Fibroblast of lung (primary cell): ENCODE data around the gene ZDHHC9. TPM values are rescaled to one million over a fixed set of nuclear protein-coding genes. Genes with fewer than 3 reads are reported as not detected.

ENCODE experiments used
- DNase-seq, 2 donors: peaks; one replicate each; pipeline versions ENCODE4 v3.0.0 to v3.0.0-alpha.2; 2010; ENCODE audit warnings: low read depth in 2 of 2
- H2AFZ ChIP-seq: 2 replicates; pipeline ENCODE4 v1.5.1; 2012; ENCODE audit warnings: low read length, control low read depth, inconsistent platforms
- H3K27ac ChIP-seq: 2 replicates; pipeline ENCODE4 v1.5.1; 2011; ENCODE audit warnings: low read length, control low read depth; ENCODE audit not compliant: insufficient read depth
- H3K27me3 ChIP-seq: 2 replicates; pipeline ENCODE4 v1.5.1; 2011; ENCODE audit warnings: mild to moderate bottlenecking, low read length; ENCODE audit not compliant: control insufficient read depth, insufficient read depth
- H3K36me3 ChIP-seq: 2 replicates; pipeline ENCODE4 v1.5.1; 2011; ENCODE audit warnings: low read length; ENCODE audit not compliant: control insufficient read depth, insufficient read depth
- H3K4me1 ChIP-seq: 2 replicates; pipeline ENCODE4 v1.5.1; 2011; ENCODE audit warnings: low read length; ENCODE audit not compliant: control insufficient read depth, insufficient read depth; ENCODE audit errors: extremely low read depth
- H3K4me2 ChIP-seq: 2 replicates; pipeline ENCODE4 v1.5.1; 2011; ENCODE audit warnings: low read length, control low read depth; ENCODE audit not compliant: insufficient read depth; ENCODE audit errors: extremely low read depth
- H3K4me3 ChIP-seq, 4 experiments: fragments of 200-600 bp in 1 of 4; sonication (generic) in 1 of 4; replicated peaks in 1 of 4; 2 replicates each; pipeline ENCODE4 v1.5.1; 2011 to 2016; ENCODE audit warnings: low read length in 4 of 4, low read depth in 3 of 4, mild to moderate bottlenecking in 3 of 4, control low read depth in 2 of 4, inconsistent platforms in 1 of 4, mixed read lengths in 1 of 4; ENCODE audit not compliant: insufficient read depth in 1 of 4; ENCODE audit errors: control extremely low read depth in 1 of 4
- H3K79me2 ChIP-seq: 2 replicates; pipeline ENCODE4 v1.5.1; 2012; ENCODE audit warnings: mild to moderate bottlenecking, low read length, inconsistent platforms; ENCODE audit not compliant: control insufficient read depth, insufficient read depth
- H3K9ac ChIP-seq: 2 replicates; pipeline ENCODE4 v1.5.1; 2011; ENCODE audit warnings: mild to moderate bottlenecking, low read length, control low read depth; ENCODE audit not compliant: insufficient read depth
- H3K9me3 ChIP-seq: 2 replicates; pipeline ENCODE4 v1.5.1; 2012; ENCODE audit warnings: low read depth, low read length; ENCODE audit not compliant: control insufficient read depth, insufficient read depth
- H4K20me1 ChIP-seq: 2 replicates; pipeline ENCODE4 v1.5.1; 2011; ENCODE audit warnings: low read length; ENCODE audit not compliant: control insufficient read depth, insufficient read depth; ENCODE audit errors: extremely low read depth
- CTCF ChIP-seq, 2 donors: IDR thresholded peaks in 1 of 2; conservative IDR thresholded peaks in 1 of 2; 1 replicate in 1 of 2; 2 replicates in 1 of 2; pipeline ENCODE4 v1.5.1; 2011 to 2012; ENCODE audit warnings: low read length in 2 of 2, control low read depth in 1 of 2, inconsistent platforms in 1 of 2, low read depth in 1 of 2, mild to moderate bottlenecking in 1 of 2
- EZH2 ChIP-seq: IDR thresholded peaks from 2 replicates; pipeline ENCODE4 v1.5.1; 2012; ENCODE audit warnings: low read length, control low read depth, mild to moderate bottlenecking; ENCODE audit errors: missing control alignments
- polyA plus RNA-seq, 2 donors: library from polyadenylated mRNA; depleted of rRNA in 1 of 2; stranded (reverse) in 1 of 2; unstranded in 1 of 2; fragments of >200 nt; gene quantifications; 2 replicates each; pipeline ENCODE4 v1.2.1, GENCODE V29; 2011 to 2012; ENCODE audit warnings: missing spikeins in 1 of 2
- total RNA-seq: library from RNA; depleted of rRNA; stranded (reverse); fragments of >200 nt; gene quantifications from 2 replicates; pipeline ENCODE4 v1.2.1, GENCODE V29; 2014

ZDHHC9 gene
- total and polyA plus RNA-seq, 2 donors (not counting 1 experiment from before 2014, with no cell fraction given), result 21.8 to 38.4 TPM

GRCh38 chrX:129785160-129785947, 58.3 kb downstream of the ZDHHC9 start:
- no peak overlapping the region for H3K9ac ChIP-seq
- H3K27ac ChIP-seq, result no peak overlapping the region
- no peaks in the 10 kb centered on the region for H3K79me2 ChIP-seq
- H2AFZ ChIP-seq, result no peak overlapping the region
- no peaks in the 10 kb centered on the region for H3K9me3 ChIP-seq
- no peaks in the 10 kb centered on the region for H3K27me3 ChIP-seq
- no peak overlapping the region for H3K4me2 ChIP-seq
- H3K4me3 ChIP-seq, result no peak overlapping the region
- no peak for TF ChIP-seq CTCF (conservative IDR thresholded peaks at IDR 0.05 in 1 of 2, IDR thresholded peaks at IDR 0.05 in 1 of 2; ENCODE audit: low read depth in 1 of 2, low read length in 2 of 2)
- no peak for TF ChIP-seq EZH2
- no peaks in the 10 kb centered on the region for H3K4me1 ChIP-seq
- no peaks in the 10 kb centered on the region for H3K36me3 ChIP-seq
- H4K20me1 ChIP-seq, result no peaks in the 10 kb centered on the region
- no peak for DNase-seq

- H3K9ac ChIP-seq, result no peak overlapping the region
- no peaks in the 10 kb centered on the region for H3K27me3 ChIP-seq
Observed at GRCh38 chrX:129784371-129784770, 59.3 kb downstream of the ZDHHC9 start.

GRCh38 chrX:129783291-129783713, 60.4 kb downstream of the ZDHHC9 start:
- Histone ChIP-seq H4K20me1 (no peaks in the 10 kb centered on the region), H3K27me3 (no peaks in the 10 kb centered on the region), H3K79me2 (no peaks in the 10 kb centered on the region), H3K9me3 (no peaks in the 10 kb centered on the region), H2AFZ (no peak overlapping the region), H3K27ac (no peak overlapping the region), H3K9ac (no peak overlapping the region), H3K4me1 (no peaks in the 10 kb centered on the region), H3K4me3 (no peak overlapping the region), H3K36me3 (no peaks in the 10 kb centered on the region), H3K4me2 (no peak overlapping the region)
- TF ChIP-seq EZH2, result no peak
- no peak for TF ChIP-seq CTCF (conservative IDR thresholded peaks at IDR 0.05 in 1 of 2, IDR thresholded peaks at IDR 0.05 in 1 of 2; ENCODE audit: low read depth in 1 of 2, low read length in 2 of 2)
- no peak for DNase-seq

More at GRCh38 chrX:129784371-129784770, 59.3 kb downstream of the ZDHHC9 start:
- no peak overlapping the region for H3K4me2 ChIP-seq
- no peaks in the 10 kb centered on the region for H4K20me1 ChIP-seq
- H3K36me3 ChIP-seq, result no peaks in the 10 kb centered on the region
- no peaks in the 10 kb centered on the region for H3K79me2 ChIP-seq
- DNase-seq, result no peak
- H3K4me3 ChIP-seq, result no peak overlapping the region
- no peaks in the 10 kb centered on the region for H3K9me3 ChIP-seq
- H3K4me1 ChIP-seq, result no peaks in the 10 kb centered on the region
- no peak overlapping the region for H3K27ac ChIP-seq
- no peak overlapping the region for H2AFZ ChIP-seq
- TF ChIP-seq EZH2 (no peak), CTCF (conservative IDR thresholded peaks at IDR 0.05 in 1 of 2, IDR thresholded peaks at IDR 0.05 in 1 of 2; ENCODE audit: low read depth in 1 of 2, low read length in 2 of 2) (no peak)
